Activated CD8-positive, alpha-beta T cell treated with anti-CD3 and anti-CD28 coated beads for 36 hours (primary cell): ENCODE results near the gene RUNX1. TPM values are rescaled to one million over a fixed set of nuclear protein-coding genes. Genes with fewer than 3 reads are reported as not detected.

Source experiments
- ATAC-seq: fragments of 200-7000 bp; cut with Tn5 transposase; one replicate; pipeline ENCODE4 v1.10.0; 2021; ENCODE audit warnings: mild to moderate bottlenecking, moderate library complexity
- CTCF ChIA-PET: fragments of 350-600 bp; sonication (Branson Sonifier 250); formaldehyde crosslinking; loops from one replicate; lab custom pipeline; 2021; ENCODE audit warnings: antibody characterized with exemption; lab: Charles Lee
- POLR2A ChIA-PET: fragments of 350-600 bp; sonication (Branson Sonifier 250); formaldehyde crosslinking; loops from one replicate; lab custom pipeline; 2021; ENCODE audit warnings: antibody characterized with exemption; lab: Charles Lee
- DNase-seq: peaks from one replicate; pipeline ENCODE4 v3.0.0-alpha.2; 2020
- H3K27ac Mint-ChIP-seq: one replicate; pipeline ENCODE4 v1.8.0; 2021; ENCODE audit warnings: mild to moderate bottlenecking, mixed read lengths
- H3K27me3 Mint-ChIP-seq: one replicate; pipeline ENCODE4 v1.8.0; 2021; ENCODE audit warnings: mixed read lengths
- H3K36me3 Mint-ChIP-seq: one replicate; pipeline ENCODE4 v1.8.0; 2021; ENCODE audit warnings: low read depth, mixed read lengths
- H3K4me1 Mint-ChIP-seq: one replicate; pipeline ENCODE4 v1.8.0; 2021; ENCODE audit warnings: low read depth, mixed read lengths
- H3K4me3 Mint-ChIP-seq: one replicate; pipeline ENCODE4 v1.8.0; 2021; ENCODE audit warnings: mild to moderate bottlenecking, moderate library complexity, mixed read lengths
- H3K9me3 Mint-ChIP-seq: one replicate; pipeline ENCODE4 v1.8.0; 2021; ENCODE audit warnings: mixed read lengths
- CTCF ChIP-seq: fragments of 200-600 bp; IDR thresholded peaks from one replicate; pipeline ENCODE4 v1.8.0; 2022; ENCODE audit warnings: antibody characterized with exemption, mild to moderate bottlenecking
- intact Hi-C: fragments of 100-400 bp; cut with micrococcal nuclease; formaldehyde crosslinking; loops from one replicate; pipeline ENCODE4 v1.10.0; 2022
- total RNA-seq, 2 experiments: library from RNA; stranded (reverse); gene quantifications; one replicate each; pipeline ENCODE4 v1.2.3, GENCODE V29; 2021

RUNX1 gene
- total RNA-seq, 2 experiments from 2014 or later, result 18.7 to 19.0 TPM

DNA sequence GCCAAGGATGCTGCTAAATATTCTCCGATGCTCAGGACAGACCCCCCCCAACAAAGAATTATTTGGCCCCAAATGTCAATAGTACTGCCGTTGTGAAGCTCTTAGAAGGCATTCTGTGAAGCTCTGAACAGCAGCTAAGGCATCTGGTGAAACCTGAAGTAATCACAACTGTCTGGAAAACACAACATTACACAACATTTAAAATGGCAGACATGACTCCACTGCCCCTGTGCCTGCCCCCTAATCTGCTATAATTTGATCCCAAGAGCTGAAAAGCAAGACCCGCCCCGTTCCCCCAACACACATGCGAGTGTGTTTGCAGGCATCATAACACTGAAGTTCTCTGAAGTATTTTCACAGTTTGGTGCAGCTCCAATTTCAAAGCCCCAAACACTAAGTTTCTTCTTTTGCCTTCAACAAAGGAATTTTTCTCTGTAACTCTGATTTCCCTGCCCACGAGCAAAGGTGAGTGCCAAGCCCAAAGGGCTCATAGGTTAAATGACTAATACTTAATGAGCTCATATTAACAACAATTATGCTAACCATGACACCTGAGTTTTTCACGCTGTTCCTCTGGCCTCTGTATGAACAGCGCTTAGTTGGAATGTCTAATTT is 251.1 kb downstream of the RUNX1 start:
- no peaks in the 10 kb centered on the region for H3K27me3 Mint-ChIP-seq
- no peaks in the 10 kb centered on the region for H3K9me3 Mint-ChIP-seq
- H3K36me3 Mint-ChIP-seq, result peaks cover 27% of the 10 kb centered on the region
- CTCF ChIA-PET, result no interaction called here
- no peak for TF ChIP-seq CTCF
- H3K4me1 Mint-ChIP-seq, result peaks cover 11% of the 10 kb centered on the region
- DNase-seq (no peak), ATAC-seq (no peak)
- POLR2A ChIA-PET, result no interaction called here
- H3K27ac Mint-ChIP-seq, result no peak overlapping the region
- intact Hi-C loops, result no loop called here
- no peak overlapping the region for H3K4me3 Mint-ChIP-seq

- intact Hi-C loops, result no loop called here
- Mint-ChIP-seq H3K27ac (no peak overlapping the region), H3K36me3 (peaks cover 30% of the 10 kb centered on the region)
These were observed 251.9 kb downstream of the RUNX1 start for GRCh38 chr21:34797201-34797525.

GRCh38 chr21:34796518-34797200 is 252.4 kb downstream of the RUNX1 start:
- H3K9me3 Mint-ChIP-seq, result no peaks in the 10 kb centered on the region
- H3K27ac Mint-ChIP-seq, result no peak overlapping the region
- TF ChIP-seq CTCF, result no peak
- ChIA-PET CTCF (no interaction called here), POLR2A (no interaction called here)
- no peak overlapping the region for H3K4me3 Mint-ChIP-seq
- ATAC-seq (no peak), DNase-seq (no peak)
- H3K27me3 Mint-ChIP-seq, result no peaks in the 10 kb centered on the region
- peaks cover 27% of the 10 kb centered on the region for H3K36me3 Mint-ChIP-seq
- intact Hi-C loops, result no loop called here
- H3K4me1 Mint-ChIP-seq, result peaks cover 1% of the 10 kb centered on the region

More at GRCh38 chr21:34797201-34797525, 251.9 kb downstream of the RUNX1 start:
- ATAC-seq (no peak), DNase-seq (no peak)
- no peaks in the 10 kb centered on the region for H3K27me3 Mint-ChIP-seq
- no peaks in the 10 kb centered on the region for H3K9me3 Mint-ChIP-seq
- ChIA-PET CTCF (interaction anchor here (0.6 kb wide), 1 partner anchor 13 kb away, joined by 4 read pairs; no protein-coding TSS in a partner anchor), POLR2A (no interaction called here)
- peaks cover 5% of the 10 kb centered on the region for H3K4me1 Mint-ChIP-seq
- TF ChIP-seq CTCF, result no peak
- H3K4me3 Mint-ChIP-seq, result no peak overlapping the region

DNA sequence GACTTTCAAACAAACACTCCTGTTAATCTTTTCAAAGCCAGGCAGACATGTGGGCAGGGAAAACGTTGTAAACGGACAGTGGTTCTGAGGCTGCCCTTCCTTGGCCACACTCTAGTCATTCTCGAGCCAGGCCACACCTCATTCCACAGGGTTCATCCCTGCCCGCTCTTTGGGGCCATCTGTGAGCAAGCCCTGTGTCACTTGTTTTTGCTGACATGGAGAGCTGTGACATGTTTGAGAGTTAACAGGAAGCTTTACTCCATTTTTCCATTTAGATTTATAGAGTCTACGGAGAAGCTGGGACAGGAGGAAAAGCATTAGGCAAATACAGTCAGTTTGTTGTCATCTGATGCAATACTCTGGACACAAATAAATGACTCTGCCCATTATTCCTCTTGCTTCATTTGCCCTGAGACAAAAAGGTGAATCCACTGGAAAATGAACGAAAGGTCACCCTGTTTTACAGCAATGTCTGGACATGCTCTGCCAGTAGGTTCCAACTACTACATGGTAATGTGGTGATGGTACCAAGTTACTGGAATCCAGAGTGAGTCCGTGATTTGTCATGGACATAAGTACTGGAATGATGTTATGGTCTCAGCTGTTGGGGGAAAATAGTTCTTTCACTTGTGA is 253.4 kb downstream of the RUNX1 start:
- peaks cover 29% of the 10 kb centered on the region for H3K36me3 Mint-ChIP-seq
- POLR2A ChIA-PET, result no interaction called here
- no peak for TF ChIP-seq CTCF

DNA sequence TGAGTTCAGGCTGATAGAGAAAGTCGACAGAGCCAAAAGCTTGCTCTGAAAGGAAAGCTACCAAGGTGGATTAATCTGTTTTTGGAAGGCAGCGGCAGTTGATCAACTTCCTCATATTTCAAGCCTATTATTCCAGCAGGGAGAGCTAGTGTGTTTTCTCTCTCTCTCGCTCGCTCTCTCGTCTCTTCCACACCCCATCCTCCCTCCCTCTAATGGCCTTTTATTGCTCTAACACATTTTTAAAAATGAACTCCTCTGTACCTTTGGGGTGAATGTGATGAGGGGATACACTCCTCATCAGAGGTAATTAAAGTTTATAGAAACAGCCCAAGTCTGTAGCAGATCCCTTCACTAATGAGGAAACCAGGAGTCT is 253.9 kb downstream of the RUNX1 start:
- Mint-ChIP-seq H3K36me3 (peaks cover 30% of the 10 kb centered on the region), H3K4me3 (no peak overlapping the region), H3K27ac (peak overlapping the region; percentile 7), H3K9me3 (no peaks in the 10 kb centered on the region), H3K27me3 (no peaks in the 10 kb centered on the region), H3K4me1 (no peaks in the 10 kb centered on the region)
- ChIA-PET CTCF (interaction anchor here (1.2 kb wide), 1 partner anchor 12 kb away, joined by 5 read pairs; no protein-coding TSS in a partner anchor), POLR2A (no interaction called here)
- no peak for DNase-seq
- TF ChIP-seq CTCF, result no peak
- ATAC-seq, result no peak
- intact Hi-C loops, result no loop called here

More for the DNA sequence above, 253.4 kb downstream of the RUNX1 start:
- H3K27ac Mint-ChIP-seq, result peak overlapping the region; percentile 7
- no peaks in the 10 kb centered on the region for H3K4me1 Mint-ChIP-seq
- no peak for ATAC-seq
- H3K27me3 Mint-ChIP-seq, result no peaks in the 10 kb centered on the region
- CTCF ChIA-PET, result interaction anchor here (1.2 kb wide), 1 partner anchor 12 kb away, joined by 5 read pairs; no protein-coding TSS in a partner anchor
- H3K9me3 Mint-ChIP-seq, result no peaks in the 10 kb centered on the region
- H3K4me3 Mint-ChIP-seq, result no peak overlapping the region
- intact Hi-C loops, result no loop called here
- DNase-seq, result no peak
